Chondrocyte (in vitro differentiated cells): ENCODE data around the gene TNRC6C. TPM values are rescaled to one million over a fixed set of nuclear protein-coding genes. Genes with fewer than 3 reads are reported as not detected.

ENCODE experiments used
- DNase-seq: peaks from one replicate; pipeline ENCODE4 v3.0.0; 2021; ENCODE audit warnings: mixed read lengths, low spot score
- H3K27ac Mint-ChIP-seq: one replicate; pipeline ENCODE4 v1.8.0; 2021; ENCODE audit warnings: mild to moderate bottlenecking, moderate library complexity, mixed read lengths; ENCODE audit not compliant: unreplicated experiment
- H3K27me3 Mint-ChIP-seq: 2 replicates; pipeline ENCODE4 v1.8.0; 2021; ENCODE audit warnings: low read depth, mixed read lengths
- H3K36me3 Mint-ChIP-seq: 2 replicates; pipeline ENCODE4 v1.8.0; 2021; ENCODE audit warnings: low read depth, mixed read lengths
- H3K4me1 Mint-ChIP-seq: 2 replicates; pipeline ENCODE4 v1.8.0; 2021; ENCODE audit warnings: low read depth, mild to moderate bottlenecking, mixed read lengths
- H3K4me3 Mint-ChIP-seq: one replicate; pipeline ENCODE4 v1.8.0; 2021; ENCODE audit warnings: mild to moderate bottlenecking, moderate library complexity, mixed read lengths; ENCODE audit not compliant: unreplicated experiment
- H3K9me3 Mint-ChIP-seq: 2 replicates; pipeline ENCODE4 v1.8.0; 2021; ENCODE audit warnings: low read depth, mixed read lengths
- total RNA-seq: library from RNA; stranded (reverse); gene quantifications from 3 replicates; pipeline ENCODE4 v1.2.1, GENCODE V29; 2021
- TF ChIP-seq, protein P1 (sequence below): fragments of 200-600 bp; sonication (generic); IDR thresholded peaks from 2 replicates; pipeline ENCODE4 v1.5.0; 2021; ENCODE audit warnings: antibody characterized with exemption, mild to moderate bottlenecking, moderate library complexity

TNRC6C gene
- total RNA-seq, 1 donor from 2014 or later = 19.8 TPM

DNA sequence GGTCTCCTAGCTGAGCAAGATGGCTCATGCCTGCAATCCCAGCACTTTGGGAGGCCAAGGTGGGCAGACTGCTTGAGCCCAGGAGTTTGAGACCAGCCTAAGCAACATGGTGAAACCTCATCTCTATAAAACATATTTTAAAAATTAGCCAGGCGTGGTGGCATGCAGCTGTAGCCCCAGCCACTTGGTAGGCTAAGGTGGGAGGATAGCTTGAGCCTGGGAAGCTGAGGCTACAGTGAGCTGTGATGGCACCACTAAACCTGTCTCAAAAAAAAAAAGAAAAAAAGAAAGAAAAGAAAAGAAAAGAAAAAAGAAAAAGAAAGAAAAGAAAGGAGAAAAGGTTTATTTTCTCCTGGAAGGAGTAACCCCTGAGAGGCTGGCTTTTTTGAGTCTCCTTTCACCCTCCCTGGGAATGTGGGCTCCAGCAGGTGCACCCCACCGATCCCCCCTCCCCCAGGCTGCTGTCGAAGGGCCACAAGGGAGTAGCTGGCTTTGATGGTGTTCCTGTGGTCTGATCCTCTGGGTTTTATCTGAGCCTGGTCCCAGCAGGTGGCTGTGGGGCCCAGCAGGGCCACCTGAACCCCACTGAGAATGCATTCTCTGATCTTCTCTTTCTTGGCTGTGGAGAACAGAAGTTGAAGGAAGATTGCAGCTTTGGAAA, 29.9 kb upstream of the TNRC6C start:
- Mint-ChIP-seq H3K27me3 (peaks cover 55% of the 10 kb centered on the region), H3K4me1 (peaks cover 4% of the 10 kb centered on the region), H3K27ac (no peak overlapping the region), H3K36me3 (peaks cover 4% of the 10 kb centered on the region), H3K9me3 (no peaks in the 10 kb centered on the region), H3K4me3 (no peak overlapping the region)
- TF ChIP-seq, protein P1, sequence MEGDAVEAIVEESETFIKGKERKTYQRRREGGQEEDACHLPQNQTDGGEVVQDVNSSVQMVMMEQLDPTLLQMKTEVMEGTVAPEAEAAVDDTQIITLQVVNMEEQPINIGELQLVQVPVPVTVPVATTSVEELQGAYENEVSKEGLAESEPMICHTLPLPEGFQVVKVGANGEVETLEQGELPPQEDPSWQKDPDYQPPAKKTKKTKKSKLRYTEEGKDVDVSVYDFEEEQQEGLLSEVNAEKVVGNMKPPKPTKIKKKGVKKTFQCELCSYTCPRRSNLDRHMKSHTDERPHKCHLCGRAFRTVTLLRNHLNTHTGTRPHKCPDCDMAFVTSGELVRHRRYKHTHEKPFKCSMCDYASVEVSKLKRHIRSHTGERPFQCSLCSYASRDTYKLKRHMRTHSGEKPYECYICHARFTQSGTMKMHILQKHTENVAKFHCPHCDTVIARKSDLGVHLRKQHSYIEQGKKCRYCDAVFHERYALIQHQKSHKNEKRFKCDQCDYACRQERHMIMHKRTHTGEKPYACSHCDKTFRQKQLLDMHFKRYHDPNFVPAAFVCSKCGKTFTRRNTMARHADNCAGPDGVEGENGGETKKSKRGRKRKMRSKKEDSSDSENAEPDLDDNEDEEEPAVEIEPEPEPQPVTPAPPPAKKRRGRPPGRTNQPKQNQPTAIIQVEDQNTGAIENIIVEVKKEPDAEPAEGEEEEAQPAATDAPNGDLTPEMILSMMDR = no peak
- no peak for DNase-seq

DNA sequence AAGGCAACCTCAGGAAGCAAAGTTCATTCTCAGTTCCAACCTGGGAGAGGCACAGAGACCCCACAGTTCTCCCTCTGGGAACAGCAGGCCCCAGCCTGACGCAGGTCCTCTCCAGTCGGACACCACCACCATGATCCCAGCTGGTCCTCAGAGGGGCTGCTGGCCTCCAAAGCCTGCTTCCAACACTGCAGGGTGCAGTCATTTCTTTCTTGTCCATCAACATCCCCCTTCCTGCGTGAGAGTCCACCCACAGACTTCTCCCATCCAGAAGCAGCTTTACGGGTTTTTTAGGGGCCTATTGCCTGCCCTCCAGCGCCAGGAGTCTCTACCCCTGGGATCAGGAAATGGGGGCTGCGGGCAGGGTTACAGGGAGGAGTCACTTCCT, 29.3 kb upstream of the TNRC6C start:
- Mint-ChIP-seq H3K4me3 (no peak overlapping the region), H3K27ac (no peak overlapping the region), H3K9me3 (no peaks in the 10 kb centered on the region), H3K4me1 (peaks cover 4% of the 10 kb centered on the region), H3K27me3 (peaks cover 56% of the 10 kb centered on the region), H3K36me3 (peaks cover 4% of the 10 kb centered on the region)
- no peak for DNase-seq
- TF ChIP-seq, protein P1 = no peak

DNA sequence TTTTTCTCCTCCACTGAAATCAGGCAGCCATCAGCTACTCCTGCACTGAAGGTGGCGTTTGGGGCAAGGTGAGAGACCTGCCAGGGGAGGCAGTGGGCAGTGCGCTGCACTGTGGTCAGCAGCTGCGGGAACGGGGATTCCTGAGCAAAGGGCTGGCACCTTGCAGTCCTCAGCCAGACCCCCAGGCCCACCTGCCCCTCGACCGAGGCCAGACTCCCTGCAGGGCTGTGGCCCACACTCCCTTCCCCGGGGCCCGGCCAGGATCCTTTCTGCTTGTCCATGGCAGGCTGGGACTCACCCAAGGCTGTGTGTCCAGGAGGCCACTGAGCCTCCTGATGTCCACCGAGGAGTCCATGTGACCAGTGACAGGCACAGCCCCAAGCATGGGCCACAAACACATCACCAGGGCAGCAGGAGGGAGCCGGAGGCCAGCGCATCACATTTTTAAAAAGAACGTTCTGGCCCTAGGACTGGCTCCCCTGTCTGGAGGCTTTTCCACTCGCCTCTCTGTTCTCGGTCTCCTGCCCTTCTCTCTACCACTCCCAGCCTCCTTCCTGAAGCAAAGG, 28.5 kb upstream of the TNRC6C start:
- Mint-ChIP-seq H3K4me1 (no peaks in the 10 kb centered on the region), H3K4me3 (no peak overlapping the region), H3K27me3 (peaks cover 54% of the 10 kb centered on the region), H3K9me3 (no peaks in the 10 kb centered on the region), H3K27ac (no peak overlapping the region), H3K36me3 (peaks cover 2% of the 10 kb centered on the region)
- TF ChIP-seq, protein P1 = no peak
- DNase-seq = no peak

DNA sequence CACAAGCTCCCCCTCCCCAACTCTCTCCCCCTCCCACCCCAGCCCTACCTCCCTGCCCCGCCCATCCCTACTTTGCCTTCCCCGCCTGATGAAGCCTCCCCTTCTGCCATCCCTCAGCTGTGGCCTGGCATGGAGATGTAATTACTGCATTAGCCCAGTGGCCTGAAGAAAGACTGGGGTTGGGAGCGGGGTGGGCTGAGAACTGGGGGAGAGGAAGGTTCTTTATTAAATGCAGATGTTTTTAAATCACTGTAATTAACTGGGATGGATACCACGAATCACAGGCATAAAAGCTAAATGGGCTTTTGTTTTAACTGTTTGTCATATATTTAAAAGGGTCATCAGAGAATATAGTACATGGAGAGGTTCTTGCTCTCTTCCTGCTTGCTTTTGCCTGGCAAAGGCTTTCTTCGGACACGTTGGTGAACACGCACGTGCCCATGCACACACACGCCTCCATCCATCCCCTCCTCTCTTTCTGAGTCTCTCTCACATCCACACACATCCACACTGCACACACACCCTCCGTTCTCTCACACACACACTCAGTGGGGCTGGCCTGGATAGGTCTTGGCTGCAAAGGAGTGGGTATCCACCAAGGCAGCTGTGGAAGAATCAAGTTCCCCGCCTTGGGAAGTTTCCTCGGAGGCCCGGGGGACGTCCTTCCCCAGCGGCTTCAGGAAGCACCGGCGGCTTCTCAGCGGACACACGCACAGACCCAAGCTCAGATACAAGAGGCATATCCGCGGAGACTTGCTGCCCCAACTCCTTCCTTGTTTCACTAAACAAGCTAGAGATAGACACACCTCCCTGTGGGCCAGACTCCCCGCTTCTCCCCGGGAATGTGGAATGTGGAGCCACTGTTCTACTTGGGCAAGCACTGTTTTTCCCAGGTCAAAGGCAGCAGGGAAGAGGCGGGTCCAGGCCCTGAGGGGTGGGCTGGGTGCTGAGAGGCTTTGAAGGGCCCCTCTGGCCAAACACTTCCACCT, 27.4 kb upstream of the TNRC6C start:
- H3K27ac Mint-ChIP-seq = no peak overlapping the region
- H3K36me3 Mint-ChIP-seq = peaks cover 2% of the 10 kb centered on the region
- TF ChIP-seq, protein P1 = no peak
- DNase-seq = no peak
- H3K4me3 Mint-ChIP-seq = no peak overlapping the region
- H3K4me1 Mint-ChIP-seq = no peaks in the 10 kb centered on the region
- peaks cover 55% of the 10 kb centered on the region for H3K27me3 Mint-ChIP-seq
- no peaks in the 10 kb centered on the region for H3K9me3 Mint-ChIP-seq

DNA sequence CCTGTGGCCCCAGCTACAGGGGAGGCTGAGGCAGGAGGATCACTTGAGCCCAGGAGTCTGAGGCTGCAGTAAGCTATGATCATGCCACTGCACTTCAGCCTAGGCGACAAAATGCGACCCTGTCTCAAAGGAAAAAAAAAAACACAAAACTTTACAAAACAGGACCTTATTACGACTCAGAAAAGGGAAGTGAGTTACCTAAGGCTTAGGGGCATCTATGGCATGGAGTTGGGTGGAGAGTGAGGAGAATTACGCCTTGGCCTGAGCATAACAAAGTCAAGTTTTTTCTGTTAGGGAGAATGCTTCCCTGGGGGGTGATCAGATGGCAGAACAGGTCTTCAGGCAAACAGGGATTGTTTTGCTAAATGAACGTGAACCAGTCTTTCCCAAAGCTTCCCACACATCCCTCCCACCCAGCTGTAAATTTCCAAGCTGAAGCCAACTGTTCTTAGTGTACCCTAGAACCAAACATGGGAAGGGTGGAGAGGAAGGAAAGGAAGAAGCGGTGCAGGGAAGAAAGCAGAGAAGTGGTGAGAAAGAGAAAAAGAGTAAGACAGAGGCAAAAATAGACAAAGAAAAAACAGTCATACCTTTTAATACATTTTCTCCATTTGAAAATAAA, 24.6 kb upstream of the TNRC6C start:
- Mint-ChIP-seq H3K36me3 (no peaks in the 10 kb centered on the region), H3K9me3 (no peaks in the 10 kb centered on the region), H3K27me3 (peaks cover 36% of the 10 kb centered on the region), H3K4me3 (no peak overlapping the region), H3K4me1 (no peaks in the 10 kb centered on the region), H3K27ac (no peak overlapping the region)
- TF ChIP-seq, protein P1 = no peak
- no peak for DNase-seq
